Fibroblast of villous mesenchyme (primary cell): ENCODE data around the gene FBLN7. TPM values are rescaled to one million over a fixed set of nuclear protein-coding genes. Genes with fewer than 3 reads are reported as not detected.

ENCODE experiments used
- DNase-seq: peaks from one replicate; pipeline ENCODE4 v3.0.0-alpha.2; 2010; ENCODE audit warnings: low read depth
- H3K4me3 ChIP-seq: 2 replicates; pipeline ENCODE4 v1.5.1; 2011; ENCODE audit warnings: low read depth, mild to moderate bottlenecking, low read length
- CTCF ChIP-seq: IDR thresholded peaks from 2 replicates; pipeline ENCODE4 v1.5.1; 2012; ENCODE audit warnings: low read depth, mild to moderate bottlenecking, low read length; ENCODE audit not compliant: insufficient read depth
- total RNA-seq: library from RNA; depleted of rRNA; stranded (reverse); fragments of >200 nt; gene quantifications from 2 replicates; pipeline ENCODE4 v1.2.3, GENCODE V29; 2012

FBLN7 gene
- total RNA-seq, 1 donor, result 1.3 TPM

GRCh38 chr2:112173646-112174319 lies 35.6 kb downstream of the FBLN7 start:
- no peak overlapping the region for H3K4me3 ChIP-seq
- TF ChIP-seq CTCF, result no peak
- DNase-seq, result no peak

- H3K4me3 ChIP-seq, result no peak overlapping the region
- no peak for DNase-seq
- TF ChIP-seq CTCF, result no peak
Measured at GRCh38 chr2:112174383-112174782, 36.2 kb downstream of the FBLN7 start.

GRCh38 chr2:112175333-112175732 lies 37.1 kb downstream of the FBLN7 start:
- DNase-seq, result no peak
- TF ChIP-seq CTCF, result no peak
- H3K4me3 ChIP-seq, result no peak overlapping the region

GRCh38 chr2:112175958-112176573 lies 37.9 kb downstream of the FBLN7 start:
- TF ChIP-seq CTCF, result no peak
- DNase-seq, result no peak
- no peak overlapping the region for H3K4me3 ChIP-seq

DNA sequence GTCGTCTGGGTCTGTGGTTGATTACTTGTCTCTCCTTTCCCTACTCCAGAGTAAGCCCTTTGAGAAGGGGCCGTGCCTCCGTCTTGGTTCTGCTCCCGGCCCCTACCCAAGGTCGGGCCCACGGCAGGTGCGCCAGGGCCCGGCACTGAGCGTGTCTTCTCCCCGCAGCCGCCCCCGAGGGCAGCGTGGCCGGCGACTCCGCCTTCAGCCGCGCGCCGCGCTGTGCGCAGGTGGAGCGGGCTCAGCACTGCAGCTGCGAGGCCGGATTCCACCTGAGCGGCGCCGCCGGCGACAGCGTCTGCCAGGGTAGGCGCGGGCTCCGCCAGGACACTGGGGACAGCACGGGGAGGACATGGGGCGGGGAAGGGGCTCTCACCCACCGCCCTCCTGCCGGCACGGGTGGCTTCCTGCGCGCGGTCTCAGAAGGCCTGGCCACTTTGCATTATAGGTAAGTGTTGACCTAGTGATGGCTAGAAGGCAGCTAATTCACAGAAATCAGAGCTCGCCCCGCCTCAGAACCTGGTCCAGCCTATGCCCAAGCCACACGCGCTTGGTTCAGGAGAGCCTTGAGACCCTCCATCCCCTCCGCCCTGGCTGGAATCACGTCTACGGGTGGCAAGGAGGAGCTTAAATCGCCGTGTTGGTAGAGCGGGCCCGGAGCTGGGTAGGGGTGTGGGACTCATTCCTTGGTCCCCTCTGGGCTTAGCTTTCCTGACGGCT lies 43.5 kb downstream of the FBLN7 start:
- no peak overlapping the region for H3K4me3 ChIP-seq
- DNase-seq, result no peak
- TF ChIP-seq CTCF, result no peak

GRCh38 chr2:112182581-112183034 lies 44.4 kb downstream of the FBLN7 start:
- TF ChIP-seq CTCF, result no peak
- no peak overlapping the region for H3K4me3 ChIP-seq
- no peak for DNase-seq
